ENCODE data around the gene GCLM. TPM values are rescaled to one million over a fixed set of nuclear protein-coding genes. Genes with fewer than 3 reads are reported as not detected.
"Not testable (repeated sequence)": the region's sequence is repeated elsewhere in the genome, so short reads cannot be mapped to it uniquely, and the experiment has no call there.

GCLM gene
- total RNA-seq, 1 donor from 2014 or later = 9.0 TPM

- not testable (repeated sequence) for FAIRE-seq
Observed at GRCh38 chr1:93850687-93851326, 58.4 kb downstream of the GCLM start.

GRCh38 chr1:93848350-93848883 lies 60.8 kb downstream of the GCLM start:
- no peak for FAIRE-seq
- DNase-seq (ENCODE audit: low spot score in 2 of 2) = no peak

More at GRCh38 chr1:93850687-93851326, 58.4 kb downstream of the GCLM start:
- DNase-seq (ENCODE audit: low spot score in 2 of 2) = not testable (repeated sequence)

- FAIRE-seq = no peak
- peak; percentile 47 to 54 for DNase-seq (ENCODE audit: low spot score in 2 of 2)
Observed at GRCh38 chr1:93847811-93848288, 61.4 kb downstream of the GCLM start.

DNA sequence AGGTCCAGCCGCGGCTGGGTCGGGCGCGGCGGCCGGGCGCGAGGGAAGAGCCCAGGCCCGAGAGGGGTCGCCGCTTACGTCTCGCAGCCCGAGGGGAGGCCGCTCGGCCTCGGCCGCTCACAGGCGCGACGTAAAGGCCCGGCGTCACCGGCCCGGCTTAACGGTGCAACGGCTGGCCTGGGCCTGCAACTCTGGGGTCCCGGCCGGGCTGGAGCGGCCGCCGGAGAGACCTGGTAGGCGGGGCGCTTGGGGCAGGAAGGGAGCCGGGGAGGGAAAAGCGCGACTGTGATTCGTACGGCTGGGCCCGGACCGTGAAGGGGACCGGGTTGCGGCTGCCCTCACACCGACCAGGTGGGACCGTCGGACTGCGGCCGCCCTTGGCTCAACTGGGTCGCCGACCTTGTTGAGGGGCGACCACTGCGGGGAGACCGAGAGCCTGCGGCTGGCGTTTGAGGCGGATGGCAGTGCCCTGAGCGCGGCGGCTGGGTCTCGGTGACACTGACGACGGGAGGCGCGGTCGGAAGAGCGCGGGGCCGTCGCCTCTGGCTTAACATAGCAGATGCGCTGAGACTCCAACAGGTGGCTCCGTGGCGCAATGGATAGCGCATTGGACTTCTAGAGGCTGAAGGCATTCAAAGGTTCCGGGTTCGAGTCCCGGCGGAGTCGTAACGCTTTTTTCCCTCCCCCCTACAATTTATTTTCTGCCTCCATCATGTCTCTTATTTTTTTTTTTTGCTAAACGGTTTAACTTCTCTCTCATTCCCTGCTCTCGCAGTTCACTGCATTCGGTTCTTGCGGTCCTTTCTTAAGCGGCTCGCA lies 62.0 kb downstream of the GCLM start:
- DNase-seq (ENCODE audit: low spot score in 2 of 2) (peak; percentile 74 to 84), FAIRE-seq (no peak)

GRCh38 chr1:93846206-93846991 lies 62.8 kb downstream of the GCLM start:
- FAIRE-seq = no peak

GRCh38 chr1:93845538-93846205 lies 63.6 kb downstream of the GCLM start:
- FAIRE-seq (no peak), DNase-seq (ENCODE audit: low spot score in 2 of 2) (peak in 1 of 2 donors; percentile 26)

More at GRCh38 chr1:93846206-93846991, 62.8 kb downstream of the GCLM start:
- peak; percentile 74 to 82 for DNase-seq (ENCODE audit: low spot score in 2 of 2)

- DNase-seq (ENCODE audit: low spot score in 2 of 2) (peak; percentile 52 to 62), FAIRE-seq (no peak)
Observed at GRCh38 chr1:93844262-93845045, 64.8 kb downstream of the GCLM start.

- FAIRE-seq (no peak), DNase-seq (ENCODE audit: low spot score in 2 of 2) (no peak)
Observed at GRCh38 chr1:93842750-93843500, 66.3 kb downstream of the GCLM start.

GRCh38 chr1:93841771-93842170 lies 67.5 kb downstream of the GCLM start:
- FAIRE-seq (no peak), DNase-seq (ENCODE audit: low spot score in 2 of 2) (no peak)

DNA sequence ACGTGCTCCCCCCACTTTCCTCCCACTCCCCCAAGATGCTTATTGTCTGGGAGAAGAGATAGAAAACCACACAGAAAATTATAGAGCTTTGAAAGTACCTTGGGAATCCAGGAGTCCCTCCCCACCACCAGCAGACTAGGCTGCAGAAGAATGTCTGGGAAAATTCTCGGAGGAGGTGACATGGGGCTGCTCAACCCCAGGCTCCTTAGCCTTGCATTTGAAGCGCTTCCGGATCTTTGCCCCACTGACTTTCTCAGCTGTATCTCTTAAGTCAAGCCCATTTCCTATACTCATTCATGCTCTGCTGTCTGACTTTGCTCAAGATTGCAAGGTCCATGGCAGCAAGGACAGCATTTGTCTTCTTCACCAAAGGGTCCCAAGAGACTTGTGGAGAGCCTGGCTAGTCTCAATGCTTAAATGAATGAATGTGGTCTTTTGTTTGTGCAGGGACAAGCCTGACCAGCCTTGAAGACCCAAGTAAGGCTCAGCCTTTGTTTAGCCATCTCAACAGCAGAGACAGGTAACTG lies 68.2 kb downstream of the GCLM start:
- FAIRE-seq (no peak), DNase-seq (ENCODE audit: low spot score in 2 of 2) (no peak)

DNA sequence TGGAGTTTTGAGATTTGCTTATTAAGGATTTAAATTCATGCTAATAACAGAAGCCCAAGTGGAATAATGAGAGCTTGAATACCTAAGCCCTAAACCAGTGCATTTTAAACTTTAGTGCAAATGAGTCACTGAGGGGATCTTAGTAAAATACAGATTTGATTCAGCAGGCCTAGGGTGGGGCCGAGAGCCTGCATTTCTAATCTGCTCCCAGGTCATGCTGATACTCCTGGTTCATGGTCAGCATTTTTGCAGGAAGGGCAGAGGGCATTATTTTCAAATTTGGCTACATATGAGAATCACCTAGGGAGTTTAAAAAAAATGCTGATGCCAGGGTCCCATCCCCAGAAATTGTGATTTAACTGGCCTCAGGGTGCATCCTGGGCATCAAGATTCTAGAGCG lies 69.5 kb downstream of the GCLM start:
- no peak for FAIRE-seq
- DNase-seq (ENCODE audit: low spot score in 2 of 2) = no peak

GRCh38 chr1:93839307-93839706 lies 69.9 kb downstream of the GCLM start:
- DNase-seq (ENCODE audit: low spot score in 2 of 2) = no peak
- no peak for FAIRE-seq

- FAIRE-seq (no peak), DNase-seq (ENCODE audit: low spot score in 2 of 2) (no peak)
Observed at GRCh38 chr1:93837961-93838360, 71.3 kb downstream of the GCLM start.

Small RNAs within 50 kb of the gene (small RNA-seq; reads per million reads assigned to genes)
- gene AL117351.2 = not detected
- 1.5 reads per million, percentile 76 among the genes with 10 or more reads in this experiment for gene MIR760

Other genes with a start within 250 kb of the GCLM start
- 4.1 TPM for gene BCAR3, start 227.6 kb downstream of the GCLM start, total RNA-seq
- 20.8 TPM for gene DNTTIP2, start 30.2 kb downstream of the GCLM start, total RNA-seq
- gene ABCA4, start 211.7 kb upstream of the GCLM start, total RNA-seq = 0.82 TPM